DOHH2 (cell line): ENCODE results near the gene THSD8.
"Not testable (repeated sequence)": the region's sequence is repeated elsewhere in the genome, so short reads cannot be mapped to it uniquely, and the experiment has no call there.

Source experiments
- EZH2phosphoT487 ChIP-seq: fragments of 200-600 bp; sonication (generic); IDR thresholded peaks from 2 replicates; pipeline ENCODE4 v1.6.1; 2017; ENCODE audit warnings: borderline replicate concordance, mild to moderate bottlenecking, antibody characterized with exemption, low read length, moderate library complexity, mixed read lengths
- TF ChIP-seq, protein P1 (sequence below): fragments of 200-600 bp; sonication (generic); IDR thresholded peaks from one replicate; pipeline ENCODE4 v1.5.1; 2014; ENCODE audit warnings: antibody characterized with exemption, mild to moderate bottlenecking, low read depth, low read length; ENCODE audit not compliant: poor library complexity, severe bottlenecking

DNA sequence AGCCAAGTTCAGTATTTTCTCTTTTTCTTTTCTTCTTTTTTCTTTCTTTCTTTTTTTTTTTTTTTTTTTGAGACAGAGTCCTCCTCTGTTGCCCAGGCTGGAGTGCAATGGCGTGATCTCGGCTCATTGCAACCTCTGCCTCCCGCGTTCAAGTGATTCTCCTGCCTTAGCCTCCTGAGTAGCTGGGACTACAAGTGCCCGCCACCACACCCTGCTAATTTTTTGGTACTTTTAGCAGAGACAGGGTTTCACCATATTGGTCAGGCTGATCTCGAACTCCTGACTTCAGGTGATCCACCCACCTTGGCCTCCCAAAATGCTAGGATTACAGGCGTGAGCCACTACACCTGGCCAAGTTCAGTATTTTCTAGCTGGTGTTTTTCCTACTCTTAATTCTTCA, 4.3 kb upstream of the THSD8 start:
- TF ChIP-seq, protein P1, sequence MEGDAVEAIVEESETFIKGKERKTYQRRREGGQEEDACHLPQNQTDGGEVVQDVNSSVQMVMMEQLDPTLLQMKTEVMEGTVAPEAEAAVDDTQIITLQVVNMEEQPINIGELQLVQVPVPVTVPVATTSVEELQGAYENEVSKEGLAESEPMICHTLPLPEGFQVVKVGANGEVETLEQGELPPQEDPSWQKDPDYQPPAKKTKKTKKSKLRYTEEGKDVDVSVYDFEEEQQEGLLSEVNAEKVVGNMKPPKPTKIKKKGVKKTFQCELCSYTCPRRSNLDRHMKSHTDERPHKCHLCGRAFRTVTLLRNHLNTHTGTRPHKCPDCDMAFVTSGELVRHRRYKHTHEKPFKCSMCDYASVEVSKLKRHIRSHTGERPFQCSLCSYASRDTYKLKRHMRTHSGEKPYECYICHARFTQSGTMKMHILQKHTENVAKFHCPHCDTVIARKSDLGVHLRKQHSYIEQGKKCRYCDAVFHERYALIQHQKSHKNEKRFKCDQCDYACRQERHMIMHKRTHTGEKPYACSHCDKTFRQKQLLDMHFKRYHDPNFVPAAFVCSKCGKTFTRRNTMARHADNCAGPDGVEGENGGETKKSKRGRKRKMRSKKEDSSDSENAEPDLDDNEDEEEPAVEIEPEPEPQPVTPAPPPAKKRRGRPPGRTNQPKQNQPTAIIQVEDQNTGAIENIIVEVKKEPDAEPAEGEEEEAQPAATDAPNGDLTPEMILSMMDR: not testable (repeated sequence)
- not testable (repeated sequence) for TF ChIP-seq EZH2phosphoT487
